GM03348 (cell line): ENCODE results near the gene HSD11B1.

Experiments used
- DNase-seq: peaks from one replicate; pipeline ENCODE4 v3.0.0; 2012; ENCODE audit warnings: low spot score

Gene HSD11B1

GRCh38 chr1:209755926-209756614 is 51.4 kb downstream of the HSD11B1 start, which contains the start of gene TRAF3IP3:
TSS of gene TRAF3IP3 (plus strand) at chr1:209756053. CDS start at chr1:209760040, 3,987 bp downstream.
- DNase-seq = no peak

- no peak for DNase-seq
Measured at GRCh38 chr1:209756615-209757445, 52.2 kb downstream of the HSD11B1 start.

GRCh38 chr1:209758400-209758799 is 53.8 kb downstream of the HSD11B1 start:
- DNase-seq = no peak

DNA sequence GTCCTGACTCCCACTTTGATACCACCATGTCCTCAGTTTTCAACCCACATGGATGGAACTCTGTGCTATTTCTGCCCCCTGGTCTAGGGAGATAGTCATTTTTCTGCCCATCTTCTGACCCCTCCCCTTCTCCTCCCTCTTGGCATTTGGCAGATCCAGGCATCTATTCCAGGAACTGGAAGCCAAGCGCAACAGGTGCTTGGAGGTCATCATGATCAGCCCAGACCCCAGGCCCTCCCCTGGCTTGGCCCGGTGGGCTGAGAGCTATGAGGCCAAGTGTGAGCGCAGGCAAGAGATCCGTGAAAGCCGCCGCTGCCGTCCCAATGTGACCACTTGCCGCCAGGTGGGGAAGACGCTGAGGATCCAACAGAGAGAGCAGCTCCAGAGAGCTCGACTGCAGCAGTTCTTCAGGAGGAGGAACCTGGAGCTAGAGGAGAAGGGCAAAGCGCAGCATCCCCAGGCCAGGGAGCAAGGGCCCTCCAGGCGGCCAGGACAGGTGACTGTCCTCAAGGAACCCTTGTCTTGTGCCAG is 55.2 kb downstream of the HSD11B1 start:
- no peak for DNase-seq

DNA sequence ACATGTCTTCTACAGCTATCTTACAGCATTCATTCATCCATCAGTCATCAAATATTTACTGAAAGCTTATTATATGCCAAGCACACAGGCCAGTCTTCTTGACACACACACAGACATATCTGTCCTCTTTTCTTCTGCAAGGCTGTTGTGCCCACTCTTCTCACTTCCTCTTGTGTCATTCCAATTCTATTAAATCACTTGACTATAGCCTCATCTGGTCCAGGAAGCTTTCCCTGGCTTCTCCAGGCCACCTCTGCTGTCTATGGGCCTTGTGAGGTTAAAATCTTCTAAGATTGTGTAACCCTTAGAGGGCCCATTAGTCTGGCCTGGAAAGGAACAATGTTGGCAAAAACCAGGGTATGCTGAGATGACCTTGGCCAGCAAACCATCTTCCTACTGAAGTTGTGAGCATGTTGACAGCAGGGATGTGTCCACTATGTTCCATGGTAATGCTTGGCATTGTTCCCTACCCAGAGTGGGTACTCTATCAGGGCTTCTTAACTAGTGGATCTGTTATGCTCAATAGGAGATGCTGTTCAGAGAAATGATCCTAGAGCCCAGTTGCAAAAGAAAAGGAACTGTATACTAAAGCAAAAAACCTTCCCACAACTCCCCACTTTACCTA is 56.5 kb downstream of the HSD11B1 start:
- DNase-seq = peak; percentile 24

DNA sequence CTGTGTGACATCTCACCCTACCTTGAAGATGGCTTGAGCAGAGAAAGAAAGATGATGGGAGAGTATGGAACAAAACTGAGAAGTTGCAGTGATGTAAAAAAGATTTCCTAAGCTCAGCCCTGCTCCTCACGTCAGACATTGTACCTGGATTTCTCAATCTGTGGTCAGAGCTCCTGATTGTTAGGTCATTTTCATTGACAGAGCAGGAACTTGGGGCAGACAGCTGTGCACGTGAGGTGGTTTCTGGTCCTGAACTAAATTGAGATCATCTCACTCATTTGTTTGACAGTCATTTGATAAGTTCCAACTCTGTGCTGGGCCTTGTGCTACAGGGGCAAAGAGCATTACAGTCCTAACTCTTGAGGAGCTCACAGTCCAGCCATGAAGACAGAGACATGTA is 61.4 kb downstream of the HSD11B1 start:
- DNase-seq = no peak

- DNase-seq = no peak
Measured at GRCh38 chr1:209767096-209767495, 62.5 kb downstream of the HSD11B1 start.

DNA sequence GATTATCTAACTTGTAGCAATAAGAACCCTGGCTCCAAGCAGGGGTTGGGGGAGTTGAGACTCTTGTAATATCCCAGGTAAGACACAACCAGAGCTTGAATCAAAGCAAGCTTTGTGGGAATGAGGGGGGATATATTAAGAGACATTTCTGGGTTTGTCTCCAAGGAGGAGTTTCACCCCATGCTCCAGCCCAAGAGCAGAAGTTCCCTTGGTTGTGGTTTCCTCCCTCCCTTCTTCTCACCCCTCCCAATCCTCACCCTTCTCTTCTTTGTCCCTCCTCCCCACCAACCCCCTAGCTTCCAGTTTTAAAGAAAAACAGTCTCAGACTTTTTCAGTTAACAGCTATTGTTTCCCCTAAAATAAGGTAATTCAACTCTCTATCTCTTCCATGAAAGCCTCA is 63.1 kb downstream of the HSD11B1 start:
- DNase-seq = no peak

GRCh38 chr1:209768354-209768774 is 63.7 kb downstream of the HSD11B1 start:
- no peak for DNase-seq

DNA sequence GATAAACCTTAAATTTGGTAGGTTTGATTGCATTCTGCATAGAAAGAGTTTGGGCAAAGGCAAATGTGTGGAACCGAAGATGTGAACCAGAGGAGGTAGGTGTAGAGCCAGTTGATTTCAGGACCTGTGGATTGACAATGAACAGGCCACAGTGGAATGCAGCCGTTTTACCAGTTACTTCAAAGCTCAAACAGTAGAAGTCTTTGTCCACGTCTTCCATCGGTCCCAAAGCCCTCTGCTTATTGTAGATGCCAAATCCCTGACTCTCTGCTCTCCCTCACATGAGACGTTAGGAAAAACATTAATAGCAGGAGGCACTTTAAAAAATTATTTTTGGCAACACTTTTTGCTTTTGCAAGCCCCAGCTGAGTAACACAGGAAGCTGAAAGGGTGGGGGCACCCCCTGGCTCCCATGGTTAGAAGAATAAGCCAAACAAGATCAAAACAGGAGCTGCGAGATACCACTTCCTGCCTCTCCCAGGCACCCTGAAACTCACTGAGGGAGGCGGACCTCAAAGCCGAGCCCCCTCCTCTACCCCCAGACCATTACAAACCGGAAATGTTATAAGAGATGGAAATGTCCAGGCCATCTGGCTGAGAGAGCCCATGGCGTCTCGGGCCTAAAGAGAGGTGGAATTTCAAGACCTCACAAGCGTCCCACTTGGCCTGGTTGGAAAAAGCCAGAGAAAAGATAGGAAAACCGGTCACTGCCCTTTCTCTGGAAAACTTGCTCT is 64.7 kb downstream of the HSD11B1 start:
- peak; percentile 87 for DNase-seq

DNA sequence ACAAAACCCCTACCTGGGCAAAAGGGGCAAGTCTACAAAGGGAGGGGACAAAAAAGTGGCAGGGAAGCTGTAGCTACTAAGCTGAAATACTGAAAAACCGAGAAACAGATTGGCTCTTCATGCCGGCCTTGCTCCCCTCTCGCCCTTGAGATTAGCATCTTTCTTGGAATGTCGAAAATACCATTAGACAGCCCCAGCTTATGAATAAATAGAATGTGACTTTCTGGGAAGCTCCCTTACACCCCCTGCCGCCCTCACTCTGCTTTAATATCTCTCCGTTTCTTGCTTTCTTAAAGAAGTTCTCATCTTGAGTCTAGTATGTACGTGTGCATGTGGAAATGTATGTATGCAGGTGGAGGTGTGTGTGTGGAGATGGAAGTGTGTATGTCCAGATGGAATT is 65.3 kb downstream of the HSD11B1 start:
- no peak for DNase-seq

DNA sequence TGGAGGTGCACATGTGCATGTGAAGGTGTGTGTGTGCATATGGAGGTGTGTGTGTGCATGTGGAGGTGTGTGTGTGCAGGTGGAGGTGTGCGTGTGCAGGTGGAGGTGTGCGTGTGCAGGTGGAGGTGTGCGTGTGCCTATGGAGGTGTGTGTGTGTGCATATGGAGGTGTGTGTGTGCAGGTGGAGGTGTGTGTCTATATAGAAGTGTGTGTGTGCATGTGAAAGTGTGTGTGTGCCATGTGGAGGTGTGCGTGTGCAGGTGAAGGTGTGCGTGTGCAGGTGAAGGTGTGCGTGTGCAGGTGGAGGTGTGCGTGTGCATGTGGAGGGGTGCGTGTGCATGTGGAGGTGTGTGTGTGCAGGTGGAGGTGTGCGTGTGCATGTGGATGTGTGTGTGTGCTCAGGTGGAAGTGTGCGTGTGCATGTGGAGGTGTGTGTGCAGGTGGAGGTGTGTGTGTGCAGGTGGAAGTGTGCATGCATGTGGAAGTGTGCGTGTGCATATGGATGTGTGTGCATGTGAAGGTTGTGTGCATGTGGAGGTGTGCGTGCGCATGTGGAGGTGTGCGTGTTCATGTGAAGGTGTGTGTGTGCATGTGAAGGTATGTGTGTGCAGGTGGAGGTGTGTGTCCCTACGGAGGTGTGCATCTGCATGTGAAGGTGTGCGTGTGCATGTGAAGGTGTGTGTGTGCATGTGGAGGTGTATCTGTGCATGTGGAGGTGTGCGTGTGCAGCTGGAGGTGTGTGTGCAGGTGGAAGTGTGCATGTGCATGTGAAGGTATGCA is 66.2 kb downstream of the HSD11B1 start:
- no peak for DNase-seq

DNA sequence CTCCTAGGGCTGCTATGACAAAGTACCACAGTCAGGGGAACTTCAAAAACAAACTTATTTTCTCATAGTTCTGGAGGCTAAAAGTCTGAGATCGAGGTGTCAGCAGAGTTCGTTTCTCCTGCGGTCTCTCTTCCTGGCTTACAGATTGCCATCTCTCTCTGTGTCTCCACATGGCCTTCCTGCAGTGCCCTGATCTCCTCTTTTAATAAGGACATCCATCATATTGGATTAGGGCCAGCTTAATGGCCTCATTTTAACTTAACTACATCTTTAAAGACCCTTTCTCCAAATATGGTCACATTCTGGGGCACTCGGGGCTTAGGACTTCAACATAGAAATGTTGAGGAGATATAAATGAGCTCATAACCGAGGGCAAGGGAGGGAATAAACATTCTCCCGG is 67.5 kb downstream of the HSD11B1 start:
- DNase-seq = no peak

DNA sequence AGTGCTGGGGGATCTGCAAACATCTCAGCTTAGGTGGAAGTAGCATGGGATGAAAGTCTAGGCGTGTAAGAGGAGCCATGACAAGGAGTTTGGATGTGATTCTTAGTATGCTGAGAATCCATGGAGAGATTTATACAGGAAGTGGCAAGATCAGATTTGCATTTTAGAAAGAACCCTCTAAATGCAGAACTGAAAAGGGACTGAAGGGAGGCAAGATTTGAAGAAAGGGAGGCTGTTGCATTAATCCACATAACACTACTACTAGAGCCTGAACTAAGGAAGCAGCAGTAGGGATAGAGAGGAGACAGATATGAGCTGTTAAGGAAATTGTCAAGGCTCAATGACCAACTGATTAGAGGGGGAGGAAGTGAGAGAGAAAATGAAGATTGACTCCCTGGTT is 69.9 kb downstream of the HSD11B1 start:
- DNase-seq = no peak

DNA sequence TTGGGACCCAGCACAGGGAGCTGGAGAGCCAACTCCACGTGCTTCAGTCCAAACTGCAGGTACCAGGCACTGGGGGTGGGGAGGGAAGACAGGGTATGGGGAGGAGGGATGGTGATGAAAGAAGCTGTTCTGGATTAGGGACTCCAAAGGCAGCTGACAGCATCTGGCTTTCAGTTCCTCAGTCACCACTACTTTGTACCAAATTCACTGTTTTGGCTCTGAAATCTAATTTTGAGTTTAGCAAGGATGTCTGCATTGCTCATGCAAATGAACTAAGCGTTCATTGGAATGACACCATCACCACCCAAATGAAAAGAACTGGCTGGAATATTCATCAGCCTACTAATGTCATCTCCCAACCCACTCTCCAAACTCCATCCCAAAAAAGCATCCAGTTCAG is 71.0 kb downstream of the HSD11B1 start:
- no peak for DNase-seq

DNA sequence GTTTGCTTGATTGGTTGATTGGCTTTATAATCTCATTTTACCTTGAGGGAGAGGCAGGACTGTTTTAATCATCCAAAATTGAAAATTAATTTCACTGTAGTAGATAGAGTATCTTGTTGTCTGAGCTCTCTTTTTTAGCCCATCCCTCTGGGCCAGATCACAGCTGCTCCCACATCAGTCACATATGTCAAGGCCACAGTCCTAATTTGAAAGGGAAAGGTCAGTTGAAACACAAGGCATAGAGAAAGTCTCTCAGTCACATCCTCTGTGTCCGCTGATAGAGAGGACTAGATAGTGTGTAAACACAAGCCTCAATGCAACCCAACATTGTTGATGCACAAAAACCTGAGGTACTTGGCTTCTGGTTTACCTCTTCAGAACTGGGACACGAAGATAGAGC is 72.9 kb downstream of the HSD11B1 start:
- DNase-seq = no peak

GRCh38 chr1:209778102-209778501 is 73.5 kb downstream of the HSD11B1 start:
- no peak for DNase-seq

GRCh38 chr1:209780268-209780667 is 75.6 kb downstream of the HSD11B1 start:
- no peak for DNase-seq

GRCh38 chr1:209783386-209783785 is 78.7 kb downstream of the HSD11B1 start:
- DNase-seq = no peak
